ENCODE data around the gene TSR1.

The TSR1 gene

DNA sequence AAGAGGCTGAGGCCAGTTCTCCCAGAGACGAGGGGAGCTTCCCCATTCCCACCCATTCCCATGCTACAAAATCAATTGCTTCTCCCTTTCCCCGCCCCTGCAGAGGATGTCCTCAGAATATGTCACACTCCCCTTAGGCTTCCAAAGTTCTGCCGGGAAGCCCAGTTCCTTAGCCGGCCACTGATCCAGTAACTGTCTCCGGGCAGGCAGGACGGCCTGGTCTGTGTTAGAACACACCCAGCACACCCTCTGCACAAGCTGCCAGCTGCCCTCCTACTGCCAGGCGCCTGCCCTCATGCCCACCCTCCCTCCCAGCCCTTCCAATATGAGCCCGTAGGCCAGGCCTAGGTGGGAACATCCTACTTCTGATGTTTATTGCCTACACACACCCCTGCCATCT, 32.1 kb upstream of the TSR1 start:
- 88 to 91% methylated on average over 4 to 5 of the region's 8 CpGs for WGBS, 2 experiments (ENCODE audit: insufficient coverage in 2 of 2)
- Histone ChIP-seq H3K4me3 (ENCODE audit: extremely low read depth, insufficient read depth, low read length, poor library complexity, severe bottlenecking) (no peak overlapping the region), H3K27ac (ENCODE audit: low read depth, low read length, severe bottlenecking) (no peak overlapping the region), H3K4me1 (ENCODE audit: control insufficient read depth, insufficient read depth, low read length, poor library complexity, severe bottlenecking) (no peaks in the 10 kb centered on the region), H3K36me3 (ENCODE audit: control insufficient read depth, insufficient read depth, low read length) (peaks cover 32% of the 10 kb centered on the region), H3K9me3 (ENCODE audit: control insufficient read depth, low read length) (no peaks in the 10 kb centered on the region)

DNA sequence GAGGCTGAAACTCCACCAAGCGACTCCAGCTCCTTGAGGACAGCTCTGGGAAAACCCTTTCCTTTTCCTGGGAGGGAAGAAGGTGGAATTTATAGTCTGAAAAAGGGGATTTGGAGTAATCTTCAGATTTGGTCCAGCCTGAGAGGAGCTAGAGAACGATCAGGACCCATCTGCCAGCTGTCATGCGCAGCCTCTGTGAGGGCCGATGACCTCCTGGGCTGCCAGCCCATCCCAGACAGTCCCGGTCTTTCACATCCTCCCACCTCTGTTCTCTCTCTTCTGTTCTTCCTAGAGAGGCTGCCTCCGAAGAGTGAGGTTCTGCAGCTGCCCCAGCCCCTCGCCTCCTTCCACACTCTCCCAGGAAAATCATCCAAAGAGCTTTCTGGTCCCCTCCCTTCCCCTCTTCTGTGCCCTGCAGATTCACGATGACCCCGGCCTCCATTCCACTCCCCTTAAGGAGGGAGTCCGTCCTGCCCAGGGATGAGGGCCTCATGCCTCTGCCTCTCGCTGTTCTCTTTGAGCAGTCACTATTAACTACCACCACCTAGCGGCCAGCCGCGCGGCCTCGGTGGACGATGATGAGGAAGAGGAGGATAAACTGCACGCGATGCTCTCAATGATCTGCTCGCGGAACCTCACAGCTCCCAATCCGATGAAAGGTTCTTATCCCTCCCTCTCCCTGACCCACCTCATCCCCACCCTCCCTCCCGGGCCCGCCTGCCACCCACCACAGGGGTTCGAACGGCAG, 30.7 kb upstream of the TSR1 start:
- 82 to 85% methylated on average over 8 to 9 of the region's 26 CpGs for WGBS, 2 experiments (ENCODE audit: insufficient coverage in 2 of 2)
- H3K27ac ChIP-seq (ENCODE audit: low read depth, low read length, severe bottlenecking), result no peak overlapping the region
- no peaks in the 10 kb centered on the region for H3K9me3 ChIP-seq (ENCODE audit: control insufficient read depth, low read length)
- H3K36me3 ChIP-seq (ENCODE audit: control insufficient read depth, insufficient read depth, low read length), result peaks cover 29% of the 10 kb centered on the region
- no peaks in the 10 kb centered on the region for H3K4me1 ChIP-seq (ENCODE audit: control insufficient read depth, insufficient read depth, low read length, poor library complexity, severe bottlenecking)
- no peak overlapping the region for H3K4me3 ChIP-seq (ENCODE audit: extremely low read depth, insufficient read depth, low read length, poor library complexity, severe bottlenecking)

DNA sequence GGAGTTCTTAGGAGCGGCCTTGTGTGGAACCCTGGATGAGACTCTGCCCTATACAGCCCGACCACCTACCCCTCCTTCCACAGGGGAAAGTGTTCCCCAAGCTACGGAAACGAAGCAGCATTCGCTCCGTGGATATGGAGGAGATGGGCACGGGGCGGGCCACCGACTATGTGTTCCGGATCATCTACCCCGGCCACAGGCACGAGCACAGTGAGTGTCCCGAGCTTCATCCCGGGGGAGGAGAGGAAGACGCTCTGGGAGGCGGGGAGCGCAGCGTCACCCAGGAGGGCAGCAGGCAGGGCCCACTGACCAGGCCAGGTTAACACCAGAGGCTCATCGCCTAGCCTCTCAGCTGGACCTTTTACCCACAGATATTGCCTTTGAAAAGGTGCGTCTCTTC, 28.9 kb upstream of the TSR1 start:
- Histone ChIP-seq H3K4me3 (ENCODE audit: extremely low read depth, insufficient read depth, low read length, poor library complexity, severe bottlenecking) (no peak overlapping the region), H3K4me1 (ENCODE audit: control insufficient read depth, insufficient read depth, low read length, poor library complexity, severe bottlenecking) (no peaks in the 10 kb centered on the region), H3K27ac (ENCODE audit: low read depth, low read length, severe bottlenecking) (no peak overlapping the region), H3K36me3 (ENCODE audit: control insufficient read depth, insufficient read depth, low read length) (peaks cover 37% of the 10 kb centered on the region), H3K9me3 (ENCODE audit: control insufficient read depth, low read length) (no peaks in the 10 kb centered on the region)
- 94 to 97% methylated on average over 14 to 18 of the region's 20 CpGs for WGBS, 2 experiments (ENCODE audit: insufficient coverage in 2 of 2)

DNA sequence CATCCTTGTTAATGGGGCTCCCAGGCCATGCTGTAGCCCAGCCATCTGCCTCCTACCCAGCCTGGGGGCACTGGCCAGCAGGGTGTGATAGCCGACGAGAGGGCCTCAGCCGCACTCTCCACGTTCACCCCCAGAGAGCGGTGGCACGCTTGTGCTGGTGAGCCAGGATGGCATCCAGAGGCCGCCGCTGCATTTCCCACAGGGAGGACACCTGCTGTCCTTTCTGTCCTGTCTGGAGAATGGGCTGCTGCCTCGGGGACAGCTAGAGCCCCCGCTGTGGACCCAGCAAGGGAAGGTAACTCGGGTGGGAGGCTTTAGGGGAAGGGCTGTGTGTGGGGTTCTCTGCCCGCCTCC, 28.5 kb upstream of the TSR1 start:
- no peak overlapping the region for H3K27ac ChIP-seq (ENCODE audit: low read depth, low read length, severe bottlenecking)
- H3K4me1 ChIP-seq (ENCODE audit: control insufficient read depth, insufficient read depth, low read length, poor library complexity, severe bottlenecking), result no peaks in the 10 kb centered on the region
- 93% methylated on average over 9 to 11 of the region's 12 CpGs for WGBS, 2 experiments (ENCODE audit: insufficient coverage in 2 of 2)
- H3K4me3 ChIP-seq (ENCODE audit: extremely low read depth, insufficient read depth, low read length, poor library complexity, severe bottlenecking), result no peak overlapping the region
- H3K36me3 ChIP-seq (ENCODE audit: control insufficient read depth, insufficient read depth, low read length), result peaks cover 39% of the 10 kb centered on the region
- no peaks in the 10 kb centered on the region for H3K9me3 ChIP-seq (ENCODE audit: control insufficient read depth, low read length)

DNA sequence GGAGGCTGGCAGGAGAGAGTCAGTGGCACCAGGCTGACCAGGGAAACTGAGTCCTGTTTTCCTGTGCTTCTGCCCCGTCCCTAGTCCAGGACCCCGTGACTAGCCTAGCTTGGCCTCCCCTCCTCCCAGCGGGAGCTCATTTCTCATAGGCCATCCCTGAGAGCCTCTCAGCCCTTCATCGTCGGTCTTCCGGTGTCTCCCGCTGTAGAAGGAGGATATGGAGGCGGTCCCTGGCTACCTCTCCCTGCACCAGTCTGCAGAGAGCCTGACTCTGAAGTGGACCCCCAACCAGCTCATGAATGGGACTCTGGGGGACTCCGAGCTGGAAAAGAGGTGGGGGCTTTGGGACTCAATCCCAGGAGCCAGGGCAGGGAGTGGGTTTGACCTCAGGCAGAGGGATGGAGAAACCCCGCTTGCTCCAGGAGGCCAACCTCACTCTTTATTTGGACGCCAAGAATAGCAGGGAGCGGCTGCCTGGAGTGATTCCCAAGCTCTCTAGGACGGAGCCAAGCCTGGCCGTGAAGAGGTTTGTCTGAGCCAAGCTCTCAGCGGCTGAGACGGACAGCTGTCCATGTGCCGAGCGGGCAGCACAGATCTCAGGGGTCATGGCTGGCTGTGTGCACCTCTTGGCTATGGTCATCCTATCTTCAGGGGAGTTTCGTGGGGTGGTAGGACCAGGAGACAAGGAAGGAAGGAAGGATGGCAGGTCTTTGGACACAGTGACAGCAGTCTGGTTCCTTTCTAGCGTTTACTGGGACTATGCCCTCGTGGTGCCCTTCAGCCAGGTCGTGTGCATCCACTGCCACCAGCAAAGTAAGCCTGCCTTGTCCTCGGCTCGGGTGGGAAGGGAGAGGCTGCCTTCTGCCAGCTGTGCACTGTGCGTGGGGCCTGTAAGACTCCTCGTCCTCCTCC, 27.9 kb upstream of the TSR1 start:
- H3K9me3 ChIP-seq (ENCODE audit: control insufficient read depth, low read length), result no peaks in the 10 kb centered on the region
- peaks cover 4% of the 10 kb centered on the region for H3K4me1 ChIP-seq (ENCODE audit: control insufficient read depth, insufficient read depth, low read length, poor library complexity, severe bottlenecking)
- H3K27ac ChIP-seq (ENCODE audit: low read depth, low read length, severe bottlenecking), result no peak overlapping the region
- WGBS, 2 experiments (ENCODE audit: insufficient coverage in 2 of 2), result 91 to 96% methylated on average over 23 of the region's 26 CpGs
- H3K36me3 ChIP-seq (ENCODE audit: control insufficient read depth, insufficient read depth, low read length), result peaks cover 39% of the 10 kb centered on the region
- H3K4me3 ChIP-seq (ENCODE audit: extremely low read depth, insufficient read depth, low read length, poor library complexity, severe bottlenecking), result no peak overlapping the region

DNA sequence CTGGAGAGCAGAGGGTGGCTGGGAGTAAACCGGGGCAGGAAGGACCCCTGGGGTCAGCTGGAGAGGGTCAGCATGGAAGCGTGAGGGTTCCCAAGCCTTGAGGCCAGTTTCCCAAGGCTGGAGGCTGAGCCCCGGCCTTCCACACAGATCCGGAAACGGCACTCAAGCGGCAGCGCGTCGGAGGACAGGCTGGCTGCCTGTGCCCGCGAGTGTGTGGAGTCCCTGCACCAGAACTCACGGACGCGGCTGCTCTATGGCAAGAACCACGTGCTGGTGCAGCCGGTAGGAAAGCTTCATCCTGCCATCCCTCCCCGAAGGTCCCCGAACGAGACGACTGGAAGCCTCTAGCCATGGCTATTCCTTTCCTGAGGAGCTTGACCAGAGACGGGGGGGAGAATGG, 27.1 kb upstream of the TSR1 start:
- H3K36me3 ChIP-seq (ENCODE audit: control insufficient read depth, insufficient read depth, low read length), result peaks cover 39% of the 10 kb centered on the region
- 94% methylated on average over 20 to 21 of the region's 21 CpGs for WGBS, 2 experiments (ENCODE audit: insufficient coverage in 2 of 2)
- H3K4me1 ChIP-seq (ENCODE audit: control insufficient read depth, insufficient read depth, low read length, poor library complexity, severe bottlenecking), result peaks cover 5% of the 10 kb centered on the region
- no peaks in the 10 kb centered on the region for H3K9me3 ChIP-seq (ENCODE audit: control insufficient read depth, low read length)
- no peak overlapping the region for H3K27ac ChIP-seq (ENCODE audit: low read depth, low read length, severe bottlenecking)
- no peak overlapping the region for H3K4me3 ChIP-seq (ENCODE audit: extremely low read depth, insufficient read depth, low read length, poor library complexity, severe bottlenecking)

DNA sequence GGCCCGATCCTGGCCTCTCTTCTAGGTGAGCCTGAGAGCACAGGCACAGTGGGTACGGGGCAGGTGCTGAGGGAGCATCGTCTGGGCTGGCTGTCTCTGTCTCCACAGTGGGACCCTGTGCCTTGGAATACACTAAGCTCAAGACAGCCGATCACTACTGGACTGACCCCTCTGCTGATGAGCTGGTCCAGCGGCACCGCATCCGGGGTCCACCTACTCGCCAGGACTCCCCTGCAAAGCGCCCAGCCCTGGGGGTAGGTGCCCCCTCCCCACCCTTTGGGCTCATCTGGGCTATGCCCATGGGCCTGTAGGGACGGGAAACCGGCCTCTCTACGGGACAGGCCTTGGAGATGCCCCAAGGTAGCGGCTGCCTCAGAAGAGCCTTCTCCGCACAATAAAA, 26.6 kb upstream of the TSR1 start:
- Histone ChIP-seq H3K27ac (ENCODE audit: low read depth, low read length, severe bottlenecking) (no peak overlapping the region), H3K4me3 (ENCODE audit: extremely low read depth, insufficient read depth, low read length, poor library complexity, severe bottlenecking) (no peak overlapping the region), H3K9me3 (ENCODE audit: control insufficient read depth, low read length) (no peaks in the 10 kb centered on the region), H3K4me1 (ENCODE audit: control insufficient read depth, insufficient read depth, low read length, poor library complexity, severe bottlenecking) (peaks cover 5% of the 10 kb centered on the region), H3K36me3 (ENCODE audit: control insufficient read depth, insufficient read depth, low read length) (peaks cover 37% of the 10 kb centered on the region)
- WGBS, 2 experiments (ENCODE audit: insufficient coverage in 2 of 2), result 95 to 99% methylated on average over 10 to 14 of the region's 14 CpGs

DNA sequence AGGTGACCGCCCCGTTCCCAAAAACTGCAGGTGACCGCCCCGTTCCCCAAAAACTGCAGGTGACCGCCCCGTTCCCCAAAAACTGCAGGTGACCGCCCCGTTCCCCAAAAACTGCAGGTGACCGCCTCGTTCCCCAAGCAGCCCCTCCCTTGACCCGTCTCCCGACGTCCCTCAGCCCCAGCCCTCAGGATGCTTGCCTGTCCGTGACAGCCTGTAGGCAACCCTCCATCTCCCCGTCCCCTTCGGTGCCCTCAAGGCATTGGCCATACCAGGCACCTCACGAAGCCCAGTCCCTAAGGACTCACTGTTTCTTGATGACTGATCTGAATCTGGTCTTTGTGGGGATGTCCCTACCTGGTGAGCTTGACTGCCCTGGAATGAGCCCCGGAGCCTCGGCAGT, 26.2 kb upstream of the TSR1 start:
- WGBS, 2 experiments (ENCODE audit: insufficient coverage in 2 of 2), result 90 to 99% methylated on average over 15 to 16 of the region's 19 CpGs
- no peaks in the 10 kb centered on the region for H3K9me3 ChIP-seq (ENCODE audit: control insufficient read depth, low read length)
- no peak overlapping the region for H3K4me3 ChIP-seq (ENCODE audit: extremely low read depth, insufficient read depth, low read length, poor library complexity, severe bottlenecking)
- H3K4me1 ChIP-seq (ENCODE audit: control insufficient read depth, insufficient read depth, low read length, poor library complexity, severe bottlenecking), result peaks cover 5% of the 10 kb centered on the region
- no peak overlapping the region for H3K27ac ChIP-seq (ENCODE audit: low read depth, low read length, severe bottlenecking)
- H3K36me3 ChIP-seq (ENCODE audit: control insufficient read depth, insufficient read depth, low read length), result peaks cover 32% of the 10 kb centered on the region

DNA sequence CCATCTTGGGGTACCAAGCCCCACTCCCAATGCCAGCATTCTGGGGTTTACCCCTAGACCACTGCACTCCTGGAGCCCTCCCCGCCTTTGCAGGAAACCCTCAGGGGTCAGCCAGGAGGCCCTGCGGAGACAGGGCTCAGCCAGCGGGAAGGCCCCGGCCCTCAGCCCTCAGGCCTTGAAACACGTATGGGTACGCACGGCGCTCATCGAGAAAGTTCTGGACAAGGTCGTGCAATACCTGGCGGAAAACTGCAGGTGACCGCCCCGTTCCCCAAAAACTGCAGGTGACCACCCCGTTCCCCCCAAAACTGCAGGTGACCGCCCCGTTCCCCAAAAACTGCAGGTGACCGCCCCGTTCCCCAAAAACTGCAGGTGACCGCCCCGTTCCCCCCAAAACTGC, 25.8 kb upstream of the TSR1 start:
- Histone ChIP-seq H3K9me3 (ENCODE audit: control insufficient read depth, low read length) (no peaks in the 10 kb centered on the region), H3K4me1 (ENCODE audit: control insufficient read depth, insufficient read depth, low read length, poor library complexity, severe bottlenecking) (peaks cover 5% of the 10 kb centered on the region), H3K27ac (ENCODE audit: low read depth, low read length, severe bottlenecking) (no peak overlapping the region), H3K36me3 (ENCODE audit: control insufficient read depth, insufficient read depth, low read length) (peaks cover 31% of the 10 kb centered on the region), H3K4me3 (ENCODE audit: extremely low read depth, insufficient read depth, low read length, poor library complexity, severe bottlenecking) (no peak overlapping the region)
- WGBS, 2 experiments (ENCODE audit: insufficient coverage in 2 of 2), result 95 to 98% methylated on average over 18 to 20 of the region's 20 CpGs

DNA sequence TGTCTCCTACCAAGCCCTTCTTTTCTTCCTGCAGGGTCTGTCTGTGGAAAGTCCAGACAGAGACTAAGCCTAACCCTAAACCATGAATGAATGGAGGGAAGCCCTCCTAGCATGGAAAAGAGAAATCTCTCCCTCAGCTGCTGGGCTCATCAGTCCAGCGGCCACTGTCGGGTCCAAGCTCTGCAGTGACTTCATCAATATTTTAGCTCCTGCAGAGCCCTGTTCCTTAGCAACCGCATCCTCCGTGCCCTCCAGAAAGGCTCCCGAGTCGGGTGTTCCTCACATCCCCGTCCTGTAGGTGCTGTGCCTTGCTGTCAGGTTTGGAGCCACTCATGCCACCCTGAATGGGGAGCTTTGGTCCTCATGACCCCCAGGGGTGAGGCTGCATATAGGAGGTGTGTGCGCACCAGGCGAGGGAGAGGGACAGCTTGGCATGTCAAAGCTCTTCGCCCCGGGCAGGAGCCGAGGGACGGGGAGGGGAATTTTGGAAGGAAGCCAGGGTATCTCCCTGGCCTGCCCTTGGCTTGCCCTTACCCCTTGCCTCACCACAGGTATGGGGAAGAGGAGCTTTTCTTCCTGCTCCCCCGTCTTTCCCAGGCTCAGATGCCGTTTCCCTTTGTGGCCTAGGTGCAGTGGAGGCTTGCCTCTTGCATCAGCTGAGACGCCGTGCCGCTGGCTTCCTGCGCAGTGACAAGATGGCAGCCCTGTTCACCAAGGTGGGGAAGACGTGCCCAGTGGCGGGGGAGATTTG, 24.9 kb upstream of the TSR1 start:
- Histone ChIP-seq H3K36me3 (ENCODE audit: control insufficient read depth, insufficient read depth, low read length) (peaks cover 31% of the 10 kb centered on the region), H3K27ac (ENCODE audit: low read depth, low read length, severe bottlenecking) (no peak overlapping the region), H3K4me3 (ENCODE audit: extremely low read depth, insufficient read depth, low read length, poor library complexity, severe bottlenecking) (no peak overlapping the region), H3K4me1 (ENCODE audit: control insufficient read depth, insufficient read depth, low read length, poor library complexity, severe bottlenecking) (peaks cover 5% of the 10 kb centered on the region), H3K9me3 (ENCODE audit: control insufficient read depth, low read length) (no peaks in the 10 kb centered on the region)
- 87 to 96% methylated on average over 15 to 19 of the region's 21 CpGs for WGBS, 2 experiments (ENCODE audit: insufficient coverage in 2 of 2)

Data from mesodermal cell (in vitro differentiated cells).